ENCODE results near the gene SH3PXD2A.

DNA sequence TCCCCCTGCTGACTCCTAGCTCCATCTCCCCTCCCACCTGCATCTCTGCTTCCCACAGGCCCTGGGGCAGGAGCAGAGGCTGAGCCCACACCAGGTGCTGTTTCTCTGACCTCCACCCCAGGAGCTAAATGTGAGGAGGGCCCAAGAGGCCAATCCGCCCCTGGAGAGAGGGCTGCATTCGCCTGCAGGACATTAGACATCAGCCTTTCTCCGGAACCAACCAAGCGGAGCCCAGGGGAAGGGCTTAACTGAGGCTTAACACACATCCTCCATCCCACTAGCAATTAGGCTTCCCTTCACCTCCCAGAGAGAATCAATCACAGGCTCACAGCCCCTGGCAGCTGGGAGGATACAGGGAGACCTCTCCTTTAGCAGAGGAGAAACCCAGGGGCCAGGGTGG, 50.5 kb downstream of the SH3PXD2A start:
- TF ChIP-seq POLR2A (IDR thresholded peaks at IDR 0.05; ENCODE audit: low read length), result no peak
- TF ChIP-seq GATA1 (IDR thresholded peaks at IDR 0.05; ENCODE audit: low read depth, low read length), result no peak
